HAP-1 (cell line): ENCODE data around the gene IVNS1ABP.

ENCODE experiments used
- DNase-seq, 2 experiments: peaks; one replicate each; pipeline ENCODE4 v3.0.0-alpha.2; 2016 to 2020; ENCODE audit warnings: low spot score in 2 of 2
- H3K27me3 ChIP-seq: fragments of 250-450 bp; sonication (Bioruptor Pico); 2 replicates; pipeline ENCODE4 v1.5.1; 2020; ENCODE audit warnings: low read depth, mild to moderate bottlenecking, moderate library complexity
- H3K36me3 ChIP-seq: fragments of 250-450 bp; sonication (Bioruptor Pico); replicated peaks from 2 replicates; pipeline ENCODE4 v1.5.1; 2020; ENCODE audit warnings: mild to moderate bottlenecking
- H3K4me1 ChIP-seq: fragments of 250-450 bp; sonication (Bioruptor Pico); 2 replicates; pipeline ENCODE4 v1.5.1; 2020; ENCODE audit warnings: mild to moderate bottlenecking
- H3K4me3 ChIP-seq: fragments of 250-450 bp; sonication (Bioruptor Pico); 2 replicates; pipeline ENCODE4 v1.5.1; 2020; ENCODE audit warnings: mild to moderate bottlenecking, moderate library complexity
- H3K9me3 ChIP-seq: fragments of 250-450 bp; sonication (Bioruptor Pico); 2 replicates; pipeline ENCODE4 v1.5.1; 2020; ENCODE audit warnings: mild to moderate bottlenecking, moderate library complexity
- in situ Hi-C: fragments of 300-500 bp; cut with MboI; formaldehyde crosslinking; loops from 3 replicates; pipeline ENCODE4 v1.14.3; 2020; ENCODE audit warnings: low sequenced_read_pairs, inconsistent platforms, mixed read lengths

IVNS1ABP gene

GRCh38 chr1:185300152-185300551 is 16.9 kb downstream of the IVNS1ABP start:
- H3K9me3 ChIP-seq = no peaks in the 10 kb centered on the region
- in situ Hi-C loops = loop anchor here (25.0 kb wide), 2 partner anchors 362 to 1062 kb away; no protein-coding TSS in a partner anchor
- no peaks in the 10 kb centered on the region for H3K4me1 ChIP-seq
- H3K27me3 ChIP-seq = no peaks in the 10 kb centered on the region
- peaks cover 96% of the 10 kb centered on the region for H3K36me3 ChIP-seq
- no peak overlapping the region for H3K4me3 ChIP-seq
- DNase-seq = no peak

GRCh38 chr1:185297982-185298381 is 19.1 kb downstream of the IVNS1ABP start:
- Histone ChIP-seq H3K4me1 (no peaks in the 10 kb centered on the region), H3K27me3 (no peaks in the 10 kb centered on the region), H3K4me3 (no peak overlapping the region), H3K36me3 (peaks cover 76% of the 10 kb centered on the region), H3K9me3 (no peaks in the 10 kb centered on the region)
- DNase-seq = no peak
- in situ Hi-C loops = no loop called here

- Histone ChIP-seq H3K4me1 (no peaks in the 10 kb centered on the region), H3K9me3 (no peaks in the 10 kb centered on the region), H3K27me3 (no peaks in the 10 kb centered on the region), H3K36me3 (peaks cover 47% of the 10 kb centered on the region), H3K4me3 (no peak overlapping the region)
- in situ Hi-C loops = no loop called here
- no peak for DNase-seq
These were observed 22.0 kb downstream of the IVNS1ABP start for GRCh38 chr1:185295091-185295490.

- H3K36me3 ChIP-seq = peaks cover 36% of the 10 kb centered on the region
- in situ Hi-C loops = no loop called here
- H3K9me3 ChIP-seq = no peaks in the 10 kb centered on the region
These were observed 23.0 kb downstream of the IVNS1ABP start for GRCh38 chr1:185293967-185294542.

GRCh38 chr1:185292237-185292636 is 24.8 kb downstream of the IVNS1ABP start:
- Histone ChIP-seq H3K36me3 (peaks cover 18% of the 10 kb centered on the region), H3K9me3 (no peaks in the 10 kb centered on the region; the same call in 1 of the 2 replicates), H3K4me1 (no peaks in the 10 kb centered on the region), H3K4me3 (no peak overlapping the region), H3K27me3 (no peaks in the 10 kb centered on the region)
- in situ Hi-C loops = no loop called here
- DNase-seq = no peak

More at GRCh38 chr1:185293967-185294542, 23.0 kb downstream of the IVNS1ABP start:
- Histone ChIP-seq H3K4me3 (no peak overlapping the region), H3K27me3 (no peaks in the 10 kb centered on the region), H3K4me1 (no peaks in the 10 kb centered on the region)
- no peak for DNase-seq

GRCh38 chr1:185291652-185292051 is 25.4 kb downstream of the IVNS1ABP start:
- DNase-seq = no peak
- in situ Hi-C loops = no loop called here

GRCh38 chr1:185291159-185291558 is 25.9 kb downstream of the IVNS1ABP start:
- no peaks in the 10 kb centered on the region for H3K4me1 ChIP-seq
- in situ Hi-C loops = no loop called here
- H3K9me3 ChIP-seq = no peaks in the 10 kb centered on the region; the same call in 1 of the 2 replicates
- no peak overlapping the region for H3K4me3 ChIP-seq
- H3K36me3 ChIP-seq = peaks cover 7% of the 10 kb centered on the region
- DNase-seq = no peak
- no peaks in the 10 kb centered on the region for H3K27me3 ChIP-seq

More at GRCh38 chr1:185291652-185292051, 25.4 kb downstream of the IVNS1ABP start:
- H3K27me3 ChIP-seq = no peaks in the 10 kb centered on the region
- H3K36me3 ChIP-seq = peaks cover 12% of the 10 kb centered on the region
- H3K4me3 ChIP-seq = no peak overlapping the region
- no peaks in the 10 kb centered on the region for H3K4me1 ChIP-seq
- H3K9me3 ChIP-seq = no peaks in the 10 kb centered on the region; the same call in 1 of the 2 replicates

- no peaks in the 10 kb centered on the region for H3K27me3 ChIP-seq
- DNase-seq = no peak
- H3K4me3 ChIP-seq = no peak overlapping the region
- H3K4me1 ChIP-seq = no peaks in the 10 kb centered on the region
- no peaks in the 10 kb centered on the region; the same call in 1 of the 2 replicates for H3K9me3 ChIP-seq
- no peaks in the 10 kb centered on the region; the same call in 1 of the 2 replicates for H3K36me3 ChIP-seq
- in situ Hi-C loops = no loop called here
These were observed 27.2 kb downstream of the IVNS1ABP start for GRCh38 chr1:185289880-185290279.

GRCh38 chr1:185288435-185288834 is 28.6 kb downstream of the IVNS1ABP start:
- Histone ChIP-seq H3K27me3 (no peaks in the 10 kb centered on the region), H3K9me3 (no peaks in the 10 kb centered on the region; the same call in 1 of the 2 replicates), H3K4me1 (no peaks in the 10 kb centered on the region), H3K36me3 (no peaks in the 10 kb centered on the region; the same call in 1 of the 2 replicates), H3K4me3 (no peak overlapping the region)
- in situ Hi-C loops = no loop called here
- no peak for DNase-seq

GRCh38 chr1:185287451-185287850 is 29.6 kb downstream of the IVNS1ABP start:
- Histone ChIP-seq H3K27me3 (no peaks in the 10 kb centered on the region), H3K9me3 (no peaks in the 10 kb centered on the region; the same call in 1 of the 2 replicates), H3K4me3 (no peak overlapping the region), H3K36me3 (no peaks in the 10 kb centered on the region; the same call in 1 of the 2 replicates), H3K4me1 (no peaks in the 10 kb centered on the region)
- no peak for DNase-seq
- in situ Hi-C loops = no loop called here

- in situ Hi-C loops = no loop called here
- no peaks in the 10 kb centered on the region; the same call in 1 of the 2 replicates for H3K36me3 ChIP-seq
- no peak for DNase-seq
These were observed 32.3 kb downstream of the IVNS1ABP start for GRCh38 chr1:185284533-185285276.

GRCh38 chr1:185284116-185284515 is 32.9 kb downstream of the IVNS1ABP start:
- in situ Hi-C loops = no loop called here
- no peak overlapping the region for H3K4me3 ChIP-seq
- no peaks in the 10 kb centered on the region for H3K27me3 ChIP-seq
- H3K4me1 ChIP-seq = no peaks in the 10 kb centered on the region
- no peaks in the 10 kb centered on the region; the same call in 1 of the 2 replicates for H3K9me3 ChIP-seq
- H3K36me3 ChIP-seq = no peaks in the 10 kb centered on the region; the same call in 1 of the 2 replicates
- DNase-seq = no peak

More at GRCh38 chr1:185284533-185285276, 32.3 kb downstream of the IVNS1ABP start:
- Histone ChIP-seq H3K9me3 (no peaks in the 10 kb centered on the region; the same call in 1 of the 2 replicates), H3K4me1 (no peaks in the 10 kb centered on the region), H3K27me3 (no peaks in the 10 kb centered on the region), H3K4me3 (no peak overlapping the region)

- Histone ChIP-seq H3K4me1 (no peaks in the 10 kb centered on the region), H3K9me3 (no peaks in the 10 kb centered on the region), H3K4me3 (no peak overlapping the region), H3K36me3 (no peaks in the 10 kb centered on the region), H3K27me3 (no peaks in the 10 kb centered on the region)
- no peak for DNase-seq
- in situ Hi-C loops = no loop called here
These were observed 35.8 kb downstream of the IVNS1ABP start for GRCh38 chr1:185281245-185281644.

- no peak for DNase-seq
- H3K27me3 ChIP-seq = no peaks in the 10 kb centered on the region
- H3K4me1 ChIP-seq = no peaks in the 10 kb centered on the region
- no peaks in the 10 kb centered on the region for H3K9me3 ChIP-seq
- in situ Hi-C loops = no loop called here
- no peak overlapping the region for H3K4me3 ChIP-seq
- H3K36me3 ChIP-seq = no peaks in the 10 kb centered on the region
These were observed 36.5 kb downstream of the IVNS1ABP start for GRCh38 chr1:185280589-185280988.
